Measurements from ENCODE around the gene CXCL17. TPM values are rescaled to one million over a fixed set of nuclear protein-coding genes. Genes with fewer than 3 reads are reported as not detected.

CXCL17 gene
- total RNA-seq, 1 experiment from 2014 or later, result not detected

DNA sequence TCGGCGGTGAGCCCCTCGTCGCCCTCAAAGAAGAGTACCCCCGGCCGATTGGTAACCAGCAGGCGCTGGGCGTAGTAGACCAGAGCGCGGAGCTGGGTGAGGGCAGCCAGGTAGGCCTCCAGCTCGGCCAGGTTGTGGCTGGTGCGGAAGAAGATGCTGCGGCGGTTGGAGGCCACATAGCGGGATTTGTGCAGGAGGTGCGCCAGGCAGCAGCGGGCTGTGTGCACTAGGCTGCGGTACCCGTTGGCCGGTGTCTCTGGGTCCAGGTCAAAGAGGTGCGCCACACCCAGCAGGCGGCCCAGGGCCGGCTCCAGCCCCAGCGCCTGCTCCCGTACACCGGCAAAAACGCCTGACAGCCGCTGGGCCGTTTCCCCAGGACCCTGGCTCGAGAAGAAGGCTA, 32.4 kb downstream of the CXCL17 start:
- Histone ChIP-seq H2BK5ac (ENCODE audit: insufficient read length, low read length) (no peak overlapping the region), H3K9ac (ENCODE audit: extremely low read depth, insufficient read length, low read length) (no peak overlapping the region), H4K8ac (replicated peaks; ENCODE audit: insufficient read length, low read depth, low read length) (no peak overlapping the region), H2BK120ac (ENCODE audit: low read depth, low read length, poor library complexity, severe bottlenecking) (no peak overlapping the region), H2AK5ac (ENCODE audit: insufficient read length, low read length) (no peak overlapping the region), H3K18ac (ENCODE audit: insufficient read length, low read depth, low read length) (no peak overlapping the region), H3K14ac (ENCODE audit: insufficient read depth, low read length) (no peak overlapping the region), H2BK12ac (ENCODE audit: insufficient read length, low read depth, low read length) (no peak overlapping the region), H2BK15ac (ENCODE audit: low read depth, low read length) (no peak overlapping the region), H4K20me1 (ENCODE audit: control insufficient read depth, insufficient read depth, insufficient read length) (no peaks in the 10 kb centered on the region), H2AFZ (ENCODE audit: low read length) (no peak overlapping the region), H3T11ph (ENCODE audit: low read length) (no peak overlapping the region), H2BK20ac (ENCODE audit: low read depth, low read length, poor library complexity, severe bottlenecking) (no peak overlapping the region), H3K23ac (ENCODE audit: insufficient read length, low read depth, low read length) (no peak overlapping the region), H4K5ac (ENCODE audit: insufficient read length, low read depth, low read length) (no peak overlapping the region), H3K4ac (ENCODE audit: low read depth, low read length) (no peak overlapping the region), H3K9me3 (ENCODE audit: control insufficient read depth, low read depth, low read length) (no peaks in the 10 kb centered on the region), H3K79me1 (ENCODE audit: insufficient read depth, low read depth, low read length, poor library complexity, severe bottlenecking) (no peaks in the 10 kb centered on the region), H3K56ac (ENCODE audit: insufficient read length, low read depth, low read length) (no peak overlapping the region), H3K23me2 (ENCODE audit: insufficient read length, low read depth, low read length, poor library complexity, severe bottlenecking) (no peaks in the 10 kb centered on the region), H3K79me2 (ENCODE audit: insufficient read depth, low read length) (no peaks in the 10 kb centered on the region), H3K4me2 (ENCODE audit: insufficient read depth, insufficient read length, low read length) (no peak overlapping the region), H3K27ac (ENCODE audit: insufficient read length, low read depth, low read length) (no peak overlapping the region), H3K27me3 (ENCODE audit: insufficient read depth, low read length) (no peaks in the 10 kb centered on the region; the same call in 1 of the 2 replicates), H4K91ac (ENCODE audit: insufficient read length, low read depth, low read length) (no peak overlapping the region), H3K4me1 (ENCODE audit: insufficient read depth, low read length) (no peaks in the 10 kb centered on the region)
- Mint-ChIP-seq H3K4me1 (peaks cover 11 to 16% of the 10 kb centered on the region in 2 experiments; a peak in 3 of 4 replicates), H3K27ac (no peak overlapping the region), H3K27me3 (ENCODE audit: low read depth) (peaks cover 89% of the 10 kb centered on the region), H3K36me3 (ENCODE audit: insufficient read depth in 1 of 3, low read depth in 3 of 3) (peaks cover 11 to 34% (median 20%) of the 10 kb centered on the region in 3 experiments; a peak in 6 of 7 replicates), H3K4me3 (no peak overlapping the region), H3K9me3 (no peaks in the 10 kb centered on the region)
- no peak for TF ChIP-seq CTCF (conservative IDR thresholded peaks at IDR 0.05)
- no CpG with 5 or more reads among the region's 30 CpGs for WGBS (ENCODE audit: extremely low coverage, insufficient read length, low lambda C conversion rate)
- no peak for DNase-seq

All from H9 (cell line).